Lower lobe of right lung (tissue), 2 donors: ENCODE results near the gene HMGB1. TPM values are rescaled to one million over a fixed set of nuclear protein-coding genes. Genes with fewer than 3 reads are reported as not detected.
A peak's percentile ranks its signal among the peaks of the same experiment; 100 is the strongest.
"Not testable (repeated sequence)": the region's sequence is repeated elsewhere in the genome, so short reads cannot be mapped to it uniquely, and the experiment has no call there.

ENCODE experiments used
- ATAC-seq, 2 donors: fragments of 200-7000 bp; cut with Tn5 transposase; one replicate each; pipeline ENCODE4 v1.9.1; 2020 to 2022; ENCODE audit warnings: mild to moderate bottlenecking in 2 of 2, moderate library complexity in 2 of 2
- DNase-seq: peaks from one replicate; pipeline ENCODE4 v3.0.0-alpha.2; 2020
- H3K27ac ChIP-seq: fragments of 200-600 bp; one replicate; pipeline ENCODE4 v1.8.0; 2022
- H3K27me3 ChIP-seq: fragments of 200-600 bp; one replicate; pipeline ENCODE4 v1.8.0; 2022; ENCODE audit warnings: low read depth
- H3K36me3 ChIP-seq: fragments of 200-600 bp; one replicate; pipeline ENCODE4 v1.8.0; 2022; ENCODE audit warnings: mild to moderate bottlenecking
- H3K4me1 ChIP-seq: fragments of 200-600 bp; one replicate; pipeline ENCODE4 v1.8.0; 2022
- H3K4me3 ChIP-seq: fragments of 200-600 bp; one replicate; pipeline ENCODE4 v1.8.0; 2022; ENCODE audit warnings: mild to moderate bottlenecking
- H3K9me3 ChIP-seq: fragments of 200-600 bp; one replicate; pipeline ENCODE4 v1.8.0; 2022
- CTCF ChIP-seq: fragments of 200-600 bp; IDR thresholded peaks from one replicate; pipeline ENCODE4 v1.8.0; 2022; ENCODE audit warnings: antibody characterized with exemption, mild to moderate bottlenecking
- intact Hi-C: fragments of 100-400 bp; cut with DNase I; formaldehyde crosslinking; loops from one replicate; pipeline ENCODE4 v1.11.0; 2022
- total RNA-seq: library from RNA; stranded (reverse); fragmentation: NEBNext Ultra II Directional; extraction: Animal tissue kit (Norgen Biotek cat#: 25700); gene quantifications from one replicate; pipeline ENCODE4 v1.2.1, GENCODE V29; 2021
- donor health status: DM: no; HTN: yes; CAD: no; lungs with severe emphysema.

The HMGB1 gene
- total RNA-seq, 1 donor from 2014 or later = 221 TPM

GRCh38 chr13:30465343-30465592 lies 468 bp downstream of the HMGB1 start:
- peak overlapping the region; percentile 100 for H3K27ac ChIP-seq
- H3K36me3 ChIP-seq = peaks cover 23% of the 10 kb centered on the region
- DNase-seq = no peak
- H3K27me3 ChIP-seq = no peaks in the 10 kb centered on the region
- peak overlapping the region; percentile 76 for H3K4me3 ChIP-seq
- no peaks in the 10 kb centered on the region for H3K9me3 ChIP-seq
- no peak for TF ChIP-seq CTCF
- intact Hi-C loops = no loop called here
- H3K4me1 ChIP-seq = peaks cover 34% of the 10 kb centered on the region
- no peak for ATAC-seq

GRCh38 chr13:30464496-30465342 lies 1.0 kb downstream of the HMGB1 start:
- intact Hi-C loops = no loop called here
- no peaks in the 10 kb centered on the region for H3K27me3 ChIP-seq
- peak overlapping the region; percentile 68 for H3K4me3 ChIP-seq
- peak overlapping the region; percentile 95 for H3K27ac ChIP-seq
- peak; percentile 83 for DNase-seq
- TF ChIP-seq CTCF = no peak
- peaks cover 34% of the 10 kb centered on the region for H3K4me1 ChIP-seq
- peak; percentile 79 to 90 for ATAC-seq
- peaks cover 23% of the 10 kb centered on the region for H3K36me3 ChIP-seq
- no peaks in the 10 kb centered on the region for H3K9me3 ChIP-seq

- H3K9me3 ChIP-seq = no peaks in the 10 kb centered on the region
- no peaks in the 10 kb centered on the region for H3K27me3 ChIP-seq
- intact Hi-C loops = no loop called here
- peak overlapping the region; percentile 95 for H3K27ac ChIP-seq
- DNase-seq = peak; percentile 71
- peak overlapping the region; percentile 68 for H3K4me3 ChIP-seq
- H3K36me3 ChIP-seq = peaks cover 23% of the 10 kb centered on the region
- TF ChIP-seq CTCF = no peak
- ATAC-seq = peak; percentile 16 to 46
- H3K4me1 ChIP-seq = peaks cover 34% of the 10 kb centered on the region
These were observed 1.8 kb downstream of the HMGB1 start for GRCh38 chr13:30463787-30464495.

- peak; percentile 48 for TF ChIP-seq CTCF
- intact Hi-C loops, DNase-seq, ATAC-seq, H3K9me3 ChIP-seq, H3K27ac ChIP-seq, H3K4me3 ChIP-seq, H3K27me3 ChIP-seq: not testable (repeated sequence)
- H3K4me1 ChIP-seq = peaks cover 30% of the 10 kb centered on the region
- H3K36me3 ChIP-seq = peaks cover 23% of the 10 kb centered on the region
These were observed 4.3 kb downstream of the HMGB1 start for GRCh38 chr13:30461279-30462066.

- no peak for DNase-seq
These were observed 8.3 kb downstream of the HMGB1 start for GRCh38 chr13:30457306-30457891.

More at GRCh38 chr13:30457306-30457891, 8.3 kb downstream of the HMGB1 start:
- Histone ChIP-seq H3K9me3 (no peaks in the 10 kb centered on the region), H3K36me3 (peaks cover 13% of the 10 kb centered on the region), H3K4me3 (no peak overlapping the region), H3K27me3 (no peaks in the 10 kb centered on the region), H3K27ac (no peak overlapping the region), H3K4me1 (peaks cover 11% of the 10 kb centered on the region)
- intact Hi-C loops = no loop called here
- no peak for ATAC-seq
- no peak for TF ChIP-seq CTCF
